Measurements from ENCODE around the gene NPBWR2. TPM values are rescaled to one million over a fixed set of nuclear protein-coding genes. Genes with fewer than 3 reads are reported as not detected.

Gene NPBWR2
- total RNA-seq (2022; extraction: Qiagen RNA extraction; ENCODE audit: low read depth) = not detected in 5 replicates

GRCh38 chr20:64106981-64107735, at the start of gene NPBWR2:
TSS of gene NPBWR2 (minus strand) at chr20:64107565. CDS start at chr20:64106831, 734 bp downstream.

GRCh38 chr20:64083804-64084684, 23.3 kb downstream of the NPBWR2 start, which contains the start of gene LKAAEAR1:
TSS of gene LKAAEAR1 (minus strand) at chr20:64084398. CDS start at chr20:64084219, 179 bp downstream.

GRCh38 chr20:64080013-64080812, 27.2 kb downstream of the NPBWR2 start, which contains the start of gene OPRL1:
TSS of gene OPRL1 (plus strand) at chr20:64080082. CDS start at chr20:64092721, 12,639 bp downstream.

GRCh38 chr20:64079273-64080012, 27.9 kb downstream of the NPBWR2 start, which contains the start of gene RGS19:
TSS of gene RGS19 (minus strand) at chr20:64079518. CDS start at chr20:64076886, 2,632 bp downstream.

GRCh38 chr20:64062596-64063388, 44.6 kb downstream of the NPBWR2 start, which contains the start of gene TCEA2:
TSS of gene TCEA2 (plus strand) at chr20:64063198. CDS start at chr20:64063313, 115 bp downstream.

Other genes starting within 250 kb of the NPBWR2 start
- not detected in 5 replicates for gene ABHD16B, start 246.1 kb downstream of the NPBWR2 start, total RNA-seq (2022; extraction: Qiagen RNA extraction; ENCODE audit: low read depth)
- gene TPD52L2, start 242.3 kb downstream of the NPBWR2 start, total RNA-seq (2022; extraction: Qiagen RNA extraction; ENCODE audit: low read depth) = 119 to 131 TPM (median 126 TPM) in 5 replicates
- 23.4 to 32.0 TPM (median 28.7 TPM) in 5 replicates for gene DNAJC5, start 212.4 kb downstream of the NPBWR2 start, total RNA-seq (2022; extraction: Qiagen RNA extraction; ENCODE audit: low read depth)
- 20.4 to 34.1 TPM (median 29.5 TPM) in 5 replicates for gene UCKL1, start 151.1 kb downstream of the NPBWR2 start, total RNA-seq (2022; extraction: Qiagen RNA extraction; ENCODE audit: low read depth)
- gene ZNF512B, start 137.6 kb downstream of the NPBWR2 start, total RNA-seq (2022; extraction: Qiagen RNA extraction; ENCODE audit: low read depth) = 8.0 to 13.0 TPM (median 11.1 TPM) in 5 replicates
- not detected in 5 replicates for gene SAMD10, start 127.9 kb downstream of the NPBWR2 start, total RNA-seq (2022; extraction: Qiagen RNA extraction; ENCODE audit: low read depth)
- 50.6 to 57.0 TPM (median 53.9 TPM) in 5 replicates for gene PRPF6, start 126.4 kb downstream of the NPBWR2 start, total RNA-seq (2022; extraction: Qiagen RNA extraction; ENCODE audit: low read depth)
- 0.30 to 0.54 TPM (median 0.35 TPM) in 5 replicates for gene C20orf204, start 71.4 kb downstream of the NPBWR2 start, total RNA-seq (2022; extraction: Qiagen RNA extraction; ENCODE audit: low read depth)
- 1.3 to 2.8 TPM (median 2.5 TPM) in 5 replicates for gene SOX18, start 57.9 kb downstream of the NPBWR2 start, total RNA-seq (2022; extraction: Qiagen RNA extraction; ENCODE audit: low read depth)
- gene TCEA2, start 44.4 kb downstream of the NPBWR2 start, total RNA-seq (2022; extraction: Qiagen RNA extraction; ENCODE audit: low read depth) = 30.8 to 54.6 TPM (median 47.8 TPM) in 5 replicates
- 14.9 to 26.7 TPM (median 22.7 TPM) in 5 replicates for gene RGS19, start 28.0 kb downstream of the NPBWR2 start, total RNA-seq (2022; extraction: Qiagen RNA extraction; ENCODE audit: low read depth)
- gene OPRL1, start 27.5 kb downstream of the NPBWR2 start, total RNA-seq (2022; extraction: Qiagen RNA extraction; ENCODE audit: low read depth) = 0.43 to 0.89 TPM (median 0.61 TPM) in 5 replicates
- gene LKAAEAR1, start 23.2 kb downstream of the NPBWR2 start, total RNA-seq (2022; extraction: Qiagen RNA extraction; ENCODE audit: low read depth) = 0.79 to 2.0 TPM (median 1.7 TPM) in 5 replicates
- 0.03 to 0.45 TPM (median 0.27 TPM) in 4 of 5 replicates, not detected in the other for gene MYT1, start 56.9 kb upstream of the NPBWR2 start, total RNA-seq (2022; extraction: Qiagen RNA extraction; ENCODE audit: low read depth)
- gene PCMTD2, start 148.2 kb upstream of the NPBWR2 start, total RNA-seq (2022; extraction: Qiagen RNA extraction; ENCODE audit: low read depth) = 8.9 to 14.2 TPM (median 11.9 TPM) in 5 replicates